Parathyroid adenoma (tissue), 2 donors: ENCODE data around the gene EPHA1.

Source experiments
- H2AFZ ChIP-seq: fragments of 300-600 bp; sonication (generic); one replicate; pipeline ENCODE4 v1.7.0; 2017; ENCODE audit warnings: antibody characterized with exemption, mild to moderate bottlenecking
- H3K27ac ChIP-seq: fragments of 300-600 bp; sonication (generic); one replicate; pipeline ENCODE4 v1.7.0; 2017
- H3K27me3 ChIP-seq: fragments of 300-600 bp; sonication (generic); one replicate; pipeline ENCODE4 v1.7.0; 2017; ENCODE audit warnings: low read length; ENCODE audit not compliant: control insufficient read depth, insufficient read depth
- H3K36me3 ChIP-seq: fragments of 300-600 bp; sonication (generic); one replicate; pipeline ENCODE4 v1.7.0; 2017; ENCODE audit warnings: low read length; ENCODE audit not compliant: control insufficient read depth, insufficient read depth
- H3K4me1 ChIP-seq: fragments of 300-600 bp; sonication (generic); one replicate; pipeline ENCODE4 v1.7.0; 2017; ENCODE audit warnings: control low read depth
- H3K4me2 ChIP-seq: fragments of 300-600 bp; sonication (generic); one replicate; pipeline ENCODE4 v1.7.0; 2017; ENCODE audit warnings: low read length
- H3K4me3 ChIP-seq: fragments of 300-600 bp; sonication (generic); one replicate; pipeline ENCODE4 v1.7.0; 2017; ENCODE audit warnings: low read depth, low read length
- H3K79me2 ChIP-seq: fragments of 300-600 bp; sonication (generic); one replicate; pipeline ENCODE4 v1.7.0; 2017; ENCODE audit warnings: control low read depth
- H3K9ac ChIP-seq: fragments of 300-600 bp; sonication (generic); one replicate; pipeline ENCODE4 v1.7.0; 2017; ENCODE audit warnings: mild to moderate bottlenecking
- H3K9me3 ChIP-seq: fragments of 300-600 bp; sonication (generic); one replicate; pipeline ENCODE4 v1.7.0; 2017; ENCODE audit warnings: low read length; ENCODE audit not compliant: control insufficient read depth
- CTCF ChIP-seq: fragments of 300-600 bp; sonication (generic); IDR thresholded peaks from one replicate; pipeline ENCODE4 v1.7.0; 2017; ENCODE audit warnings: antibody characterized with exemption, mild to moderate bottlenecking
- donor health status: primary hyperparathyroidism.

The EPHA1 gene

GRCh38 chr7:143413123-143413522, 4.5 kb upstream of the EPHA1 start:
- Histone ChIP-seq H3K27ac (no peak overlapping the region), H3K79me2 (peaks cover 8% of the 10 kb centered on the region), H3K36me3 (no peaks in the 10 kb centered on the region), H3K4me3 (no peak overlapping the region), H3K27me3 (no peaks in the 10 kb centered on the region), H3K9me3 (no peaks in the 10 kb centered on the region), H3K4me1 (peaks cover 5% of the 10 kb centered on the region), H3K9ac (no peak overlapping the region), H2AFZ (no peak overlapping the region), H3K4me2 (no peak overlapping the region)
- no peak for TF ChIP-seq CTCF

GRCh38 chr7:143411976-143412708, 3.5 kb upstream of the EPHA1 start:
- no peak for TF ChIP-seq CTCF
- H3K79me2 ChIP-seq, result peaks cover 11% of the 10 kb centered on the region
- no peak overlapping the region for H3K4me2 ChIP-seq
- peaks cover 8% of the 10 kb centered on the region for H3K36me3 ChIP-seq
- H2AFZ ChIP-seq, result no peak overlapping the region
- H3K27me3 ChIP-seq, result no peaks in the 10 kb centered on the region
- H3K4me3 ChIP-seq, result no peak overlapping the region
- peaks cover 5% of the 10 kb centered on the region for H3K4me1 ChIP-seq
- H3K27ac ChIP-seq, result no peak overlapping the region
- H3K9ac ChIP-seq, result no peak overlapping the region
- no peaks in the 10 kb centered on the region for H3K9me3 ChIP-seq

GRCh38 chr7:143410521-143411004, 1.9 kb upstream of the EPHA1 start:
- Histone ChIP-seq H3K9ac (no peak overlapping the region), H3K79me2 (peaks cover 11% of the 10 kb centered on the region), H3K36me3 (peaks cover 18% of the 10 kb centered on the region), H3K4me1 (peaks cover 9% of the 10 kb centered on the region), H2AFZ (no peak overlapping the region), H3K27ac (no peak overlapping the region), H3K4me2 (no peak overlapping the region), H3K4me3 (no peak overlapping the region), H3K9me3 (no peaks in the 10 kb centered on the region), H3K27me3 (no peaks in the 10 kb centered on the region)
- TF ChIP-seq CTCF, result no peak

- H3K4me2 ChIP-seq, result peak overlapping the region; percentile 97
- H3K9ac ChIP-seq, result no peak overlapping the region
- peak overlapping the region; percentile 77 for H3K27ac ChIP-seq
- H2AFZ ChIP-seq, result peak overlapping the region; percentile 70
- peak overlapping the region; percentile 100 for H3K4me3 ChIP-seq
- TF ChIP-seq CTCF, result no peak
- no peaks in the 10 kb centered on the region for H3K27me3 ChIP-seq
- H3K36me3 ChIP-seq, result peaks cover 18% of the 10 kb centered on the region
- H3K79me2 ChIP-seq, result peaks cover 11% of the 10 kb centered on the region
- peaks cover 12% of the 10 kb centered on the region for H3K4me1 ChIP-seq
- H3K9me3 ChIP-seq, result no peaks in the 10 kb centered on the region
These were observed 387 bp downstream of the EPHA1 start for GRCh38 chr7:143408252-143408685.
